Stomach (tissue), 9 donors: ENCODE results near the gene PDE4D. TPM values are rescaled to one million over a fixed set of nuclear protein-coding genes. Genes with fewer than 3 reads are reported as not detected.

ENCODE experiments used
- DNase-seq, 2 donors: peaks; one replicate each; pipeline versions ENCODE4 v3.0.0 to v3.0.0-alpha.2; 2013 to 2019
- H3K27ac ChIP-seq, 5 donors: fragments of 200-600 bp in 4 of 5; sonication (generic) in 4 of 5; one replicate each; pipeline ENCODE4 v1.5.1; 2013 to 2019; ENCODE audit warnings: mild to moderate bottlenecking in 1 of 5, moderate library complexity in 1 of 5
- H3K27me3 ChIP-seq, 3 donors: fragments of 200-600 bp; sonication (generic); one replicate each; pipeline ENCODE4 v1.5.1; 2017 to 2019; ENCODE audit warnings: mixed run types in 1 of 3
- H3K36me3 ChIP-seq, 4 donors: fragments of 200-600 bp; sonication (generic); 1 replicate in 3 of 4; 2 replicates in 1 of 4; pipeline ENCODE4 v1.5.1; 2016 to 2019
- H3K4me1 ChIP-seq, 4 donors: fragments of 200-600 bp; sonication (generic); one replicate each; pipeline ENCODE4 v1.5.1; 2016 to 2019
- H3K4me3 ChIP-seq, 4 donors: fragments of 200-600 bp; sonication (generic) in 3 of 4; one replicate each; pipeline ENCODE4 v1.5.1; 2016 to 2019; ENCODE audit warnings: mild to moderate bottlenecking in 1 of 4
- H3K9me3 ChIP-seq, 4 donors: fragments of 200-600 bp; sonication (generic); one replicate each; pipeline ENCODE4 v1.5.1; 2016 to 2019
- EP300 ChIP-seq: sonication (generic); formaldehyde crosslinking; IDR thresholded peaks from one replicate; pipeline ENCODE4 v1.6.1; 2017; ENCODE audit warnings: antibody characterized with exemption
- POLR2A ChIP-seq, 4 donors: fragments of 450-650 bp; IDR thresholded peaks; one replicate each; pipeline ENCODE4 v1.6.1; 2016; ENCODE audit warnings: antibody characterized with exemption in 4 of 4, control low read depth in 2 of 4, mild to moderate bottlenecking in 1 of 4, moderate library complexity in 1 of 4
- POLR2AphosphoS5 ChIP-seq, 3 donors: sonication (generic); formaldehyde crosslinking; IDR thresholded peaks; one replicate each; pipeline ENCODE4 v1.6.1; 2016; ENCODE audit warnings: antibody characterized with exemption in 3 of 3
- WGBS, 5 donors: extraction: QIAGEN DNeasy Blood & Tissue Kit in 3 of 5; methylation state at CpG; one replicate each; pipeline versions ENCODE4 v1.1.5 to v1.1.7; 2013 to 2018; 5-methylcytosine and 5-hydroxymethylcytosine counted together
- intact Hi-C: fragments of 100-400 bp; cut with DNase I; formaldehyde crosslinking; loops from one replicate; pipeline ENCODE4 v1.15.1; 2023; ENCODE audit warnings: low total_unique reads
- polyA plus RNA-seq, 3 donors: library from polyadenylated mRNA; stranded (reverse); fragments of 200-250 nt; gene quantifications; one replicate each; pipeline ENCODE4 v1.2.3, GENCODE V29; 2013
- total RNA-seq, 5 donors: library from RNA; depleted of rRNA; stranded (reverse); fragments of >200 nt; gene quantifications; one replicate each; pipeline versions ENCODE4 v1.1.0 to v1.2.3, GENCODE V29; 2014 to 2016
- TF ChIP-seq, protein P1 (sequence below), 7 experiments: fragments of 450-650 bp in 4 of 7; fragments of 200-600 bp in 3 of 7; sonication (generic) in 3 of 7; IDR thresholded peaks; one replicate each; pipeline ENCODE4 v1.5.1; 2016 to 2019; ENCODE audit warnings: antibody characterized with exemption in 7 of 7, control low read depth in 2 of 7, mild to moderate bottlenecking in 1 of 7
- donor health status: healthy with polysubstance abuse.
- donor health status: Bipolar disorder and iron deficiency.
- donor health status: healthy.

PDE4D gene
- total and polyA plus RNA-seq, 8 donors = 3.1 to 147 (median 97.3) TPM

DNA sequence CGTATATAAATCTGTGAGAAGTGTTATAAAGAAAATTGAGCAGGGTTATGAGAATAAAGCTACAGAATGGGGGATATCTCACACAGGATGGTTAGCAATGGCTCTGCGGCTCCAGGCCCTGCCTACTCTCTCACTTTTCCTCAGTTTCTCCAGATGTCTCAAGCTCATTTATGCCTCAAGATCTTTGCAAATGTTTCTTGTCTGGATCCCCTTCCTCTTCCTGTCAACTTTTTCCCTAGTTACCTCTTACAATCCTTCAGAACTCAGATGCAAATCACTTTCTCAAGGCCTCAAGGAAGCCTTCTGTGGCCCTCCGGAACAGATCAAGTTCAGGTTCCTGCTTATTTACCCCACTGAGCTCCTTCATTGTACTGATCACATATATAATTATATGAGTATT, 924.3 kb downstream of the PDE4D start:
- TF ChIP-seq, protein P1, sequence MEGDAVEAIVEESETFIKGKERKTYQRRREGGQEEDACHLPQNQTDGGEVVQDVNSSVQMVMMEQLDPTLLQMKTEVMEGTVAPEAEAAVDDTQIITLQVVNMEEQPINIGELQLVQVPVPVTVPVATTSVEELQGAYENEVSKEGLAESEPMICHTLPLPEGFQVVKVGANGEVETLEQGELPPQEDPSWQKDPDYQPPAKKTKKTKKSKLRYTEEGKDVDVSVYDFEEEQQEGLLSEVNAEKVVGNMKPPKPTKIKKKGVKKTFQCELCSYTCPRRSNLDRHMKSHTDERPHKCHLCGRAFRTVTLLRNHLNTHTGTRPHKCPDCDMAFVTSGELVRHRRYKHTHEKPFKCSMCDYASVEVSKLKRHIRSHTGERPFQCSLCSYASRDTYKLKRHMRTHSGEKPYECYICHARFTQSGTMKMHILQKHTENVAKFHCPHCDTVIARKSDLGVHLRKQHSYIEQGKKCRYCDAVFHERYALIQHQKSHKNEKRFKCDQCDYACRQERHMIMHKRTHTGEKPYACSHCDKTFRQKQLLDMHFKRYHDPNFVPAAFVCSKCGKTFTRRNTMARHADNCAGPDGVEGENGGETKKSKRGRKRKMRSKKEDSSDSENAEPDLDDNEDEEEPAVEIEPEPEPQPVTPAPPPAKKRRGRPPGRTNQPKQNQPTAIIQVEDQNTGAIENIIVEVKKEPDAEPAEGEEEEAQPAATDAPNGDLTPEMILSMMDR (IDR thresholded peaks at IDR 0.05) = no peak
- no peak for TF ChIP-seq POLR2AphosphoS5 (IDR thresholded peaks at IDR 0.05)
- no peak for TF ChIP-seq EP300
- no peak for TF ChIP-seq POLR2A (IDR thresholded peaks at IDR 0.05)
- peaks cover 3 to 15% (median 11%) of the 10 kb centered on the region in 4 donors for H3K36me3 ChIP-seq
- H3K9me3 ChIP-seq = no peaks in the 10 kb centered on the region
- intact Hi-C loops = no loop called here
- 84 to 90% (median 85%) methylated on average over 3 of the region's 3 CpGs for WGBS, 5 donors
- DNase-seq = no peak
- H3K27me3 ChIP-seq = no peaks in the 10 kb centered on the region
- no peak overlapping the region for H3K4me3 ChIP-seq
- no peak overlapping the region for H3K27ac ChIP-seq
- H3K4me1 ChIP-seq = peaks cover 0 to 19% (median 0%) of the 10 kb centered on the region in 4 donors

DNA sequence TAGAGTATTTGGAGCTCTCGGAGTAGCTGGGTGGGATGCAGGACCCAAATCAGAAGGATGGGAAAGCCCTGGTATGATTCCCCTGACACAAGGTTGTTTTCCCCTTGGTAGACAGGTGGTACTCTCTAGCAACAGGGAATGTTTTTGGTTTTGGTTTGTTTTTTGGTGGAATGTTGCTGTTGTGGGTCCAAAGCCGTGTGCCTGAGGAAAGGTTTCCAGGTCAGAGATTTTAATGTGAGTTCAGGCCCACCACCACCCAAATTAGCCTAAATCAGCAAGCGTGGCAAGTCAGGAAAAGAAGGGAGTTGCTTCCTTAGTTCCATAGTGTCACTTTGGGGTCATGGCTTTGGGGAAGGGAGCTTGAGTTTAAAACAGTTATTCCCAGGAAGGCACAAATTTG, 925.2 kb downstream of the PDE4D start:
- no peak overlapping the region for H3K4me3 ChIP-seq
- intact Hi-C loops = no loop called here
- H3K4me1 ChIP-seq = peaks cover 0 to 19% (median 0%) of the 10 kb centered on the region in 4 donors
- no peak for DNase-seq
- H3K9me3 ChIP-seq = no peaks in the 10 kb centered on the region
- no peaks in the 10 kb centered on the region for H3K27me3 ChIP-seq
- TF ChIP-seq POLR2AphosphoS5 (IDR thresholded peaks at IDR 0.05) = no peak
- no peak for TF ChIP-seq POLR2A (IDR thresholded peaks at IDR 0.05)
- TF ChIP-seq, protein P1 (IDR thresholded peaks at IDR 0.05) = no peak
- TF ChIP-seq EP300 = no peak
- WGBS, 5 donors = 88 to 97% (median 92%) methylated on average over 3 of the region's 3 CpGs
- no peak overlapping the region for H3K27ac ChIP-seq
- peaks cover 0 to 6% (median 2%) of the 10 kb centered on the region in 4 donors for H3K36me3 ChIP-seq

DNA sequence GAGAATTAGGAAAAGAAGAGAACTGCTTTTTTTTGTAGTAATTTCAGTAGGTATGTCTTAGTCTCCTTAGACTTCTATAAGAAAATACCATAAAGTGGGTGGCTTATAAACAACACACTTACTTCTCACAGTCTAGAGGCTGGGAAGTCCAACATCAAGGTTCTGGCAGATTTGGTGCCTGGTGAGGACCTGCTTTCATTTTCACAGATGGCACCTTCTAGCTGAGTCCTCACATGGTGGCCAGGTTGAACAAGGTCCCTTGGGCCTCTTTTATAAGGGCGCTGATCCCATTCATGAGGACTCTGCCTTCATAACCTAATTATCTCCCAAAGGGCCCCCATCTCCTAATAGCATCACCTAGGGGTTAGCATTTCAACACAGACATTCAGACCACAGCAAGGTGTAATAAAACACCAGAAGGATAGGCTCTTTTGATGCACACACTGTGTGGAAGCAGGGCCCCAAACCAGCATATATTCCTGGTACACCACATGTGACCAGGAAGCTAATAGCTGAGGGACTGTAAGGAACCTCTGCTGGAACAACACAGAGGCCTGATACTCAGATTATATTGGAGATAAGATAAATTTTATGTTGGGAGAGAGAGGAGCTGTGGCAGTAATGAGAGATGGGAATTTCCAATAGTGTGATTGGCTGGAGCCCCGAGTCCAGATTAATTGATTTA, 925.8 kb downstream of the PDE4D start:
- H3K27ac ChIP-seq = no peak overlapping the region
- no peak for DNase-seq
- 94 to 97% (median 95%) methylated on average over 2 of the region's 2 CpGs for WGBS, 5 donors
- H3K4me3 ChIP-seq = no peak overlapping the region
- H3K9me3 ChIP-seq = no peaks in the 10 kb centered on the region
- TF ChIP-seq, protein P1 (IDR thresholded peaks at IDR 0.05) = no peak
- no peak for TF ChIP-seq POLR2AphosphoS5 (IDR thresholded peaks at IDR 0.05)
- intact Hi-C loops = no loop called here
- no peaks in the 10 kb centered on the region for H3K27me3 ChIP-seq
- H3K4me1 ChIP-seq = peaks cover 0 to 19% (median 0%) of the 10 kb centered on the region in 4 donors
- H3K36me3 ChIP-seq = peaks cover 0 to under 1% (median 0%) of the 10 kb centered on the region in 4 donors

DNA sequence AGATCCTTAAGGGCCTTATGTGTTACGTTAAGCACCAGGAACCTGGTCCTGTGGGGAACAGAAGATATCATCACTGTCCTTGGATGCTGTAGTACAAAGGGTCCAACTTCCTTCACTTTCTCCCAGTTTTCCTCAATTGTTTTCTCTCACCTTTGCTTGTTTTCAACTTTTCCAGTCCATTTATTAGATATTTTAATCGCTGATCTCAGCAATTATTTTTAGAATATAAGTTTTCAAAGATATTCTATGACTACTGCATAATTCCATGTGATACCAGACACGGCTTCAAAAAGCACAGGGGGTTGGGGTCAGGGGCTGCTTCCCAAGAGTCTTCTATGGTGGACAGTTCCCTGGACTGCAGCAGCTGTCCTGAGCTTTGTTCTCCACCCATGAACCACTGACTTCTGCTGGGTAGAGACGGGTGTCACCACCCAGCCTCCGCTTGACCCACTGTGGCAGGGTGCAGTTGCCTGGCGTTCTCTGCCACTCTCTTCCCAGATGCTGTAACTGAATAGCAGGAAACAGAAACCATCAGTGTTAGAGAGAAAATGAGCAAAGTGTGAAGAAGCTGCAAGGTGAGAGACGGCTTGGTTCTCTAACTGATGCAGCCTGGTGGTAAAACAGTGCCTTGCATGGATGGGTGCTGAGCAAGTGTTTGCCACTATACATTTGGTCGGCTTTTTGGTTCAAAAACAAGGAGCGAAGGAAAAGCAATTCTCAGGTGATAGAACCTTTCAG, 927.7 kb downstream of the PDE4D start:
- H3K27me3 ChIP-seq = no peaks in the 10 kb centered on the region
- H3K4me3 ChIP-seq = no peak overlapping the region
- no peak for TF ChIP-seq EP300
- TF ChIP-seq, protein P1 (IDR thresholded peaks at IDR 0.05) = peak in 1 of 7 experiments; percentile 8
- H3K27ac ChIP-seq = no peak overlapping the region
- H3K4me1 ChIP-seq = peaks cover 0 to 11% (median 0%) of the 10 kb centered on the region in 4 donors
- intact Hi-C loops = no loop called here
- no peaks in the 10 kb centered on the region for H3K36me3 ChIP-seq
- WGBS, 5 donors = 75 to 88% (median 86%) methylated on average over 9 of the region's 9 CpGs
- no peak for DNase-seq
- H3K9me3 ChIP-seq = no peaks in the 10 kb centered on the region
